K562 (cell line): ENCODE measurements around the gene LAMB4. TPM values are rescaled to one million over a fixed set of nuclear protein-coding genes. Genes with fewer than 3 reads are reported as not detected.

Experiments used
- ATAC-seq: fragments of 200-7000 bp; cut with Tn5 transposase; 3 replicates; pipeline ENCODE4 v1.9.1; 2020; ENCODE audit warnings: moderate library complexity
- BruUV-seq: library from RNA; stranded (reverse); fragments of 400-500 nt; replicated peaks from 2 replicates; lab custom pipeline; 2021; lab: Mats Ljungman, UMichigan
- CTCF ChIA-PET: fragments of 300-600 bp; formaldehyde crosslinking; extraction: SDS; loops from one replicate; lab custom pipeline; 2021; ENCODE audit warnings: low intra/inter-chr PET ratio; lab: Yijun Ruan, JAX
- POLR2A ChIA-PET: fragments of 300-600, 350-650 bp; sonication (Branson Sonifier 250); formaldehyde crosslinking; extraction: SDS; loops from one replicate; lab custom pipeline; 2021; ENCODE audit warnings: antibody characterized with exemption, inconsistent platforms; lab: Yijun Ruan, JAX
- DNase-seq, 4 experiments: peaks; one replicate each; pipeline versions ENCODE4 v3.0.0 to v3.0.0-alpha.2; 2011 to 2018; ENCODE audit warnings: low spot score in 3 of 4, mixed read lengths in 3 of 4; ENCODE audit errors: extremely low read depth in 1 of 4
- FAIRE-seq: peaks from 2 replicates; lab custom pipeline; 2011; peaks lifted over from hg19 to GRCh38; lab: Jason Lieb, UNC
- H2AFZ ChIP-seq: 2 replicates; pipeline ENCODE4 v1.6.0; 2011; ENCODE audit warnings: low read depth, low read length, control low read depth, inconsistent platforms
- H3K27ac ChIP-seq: fragments of 200-600 bp; 3 replicates; pipeline ENCODE4 v1.8.0; 2011; ENCODE audit warnings: low read depth, mild to moderate bottlenecking, control low read depth, inconsistent platforms, low read length, moderate library complexity, mixed read lengths; ENCODE audit errors: extremely low read depth
- H3K27me3 ChIP-seq, 2 experiments: fragments of 300-600 bp in 1 of 2; 2 replicates in 1 of 2; 3 replicates in 1 of 2; pipeline versions ENCODE4 v1.6.0 to v1.8.0; 2011; ENCODE audit warnings: inconsistent platforms in 2 of 2, low read length in 2 of 2, mild to moderate bottlenecking in 1 of 2, mixed read lengths in 1 of 2, moderate library complexity in 1 of 2; ENCODE audit not compliant: control insufficient read depth in 2 of 2, insufficient read depth in 2 of 2
- H3K36me3 ChIP-seq: fragments of 300-600 bp; 3 replicates; pipeline ENCODE4 v1.8.0; 2011; ENCODE audit warnings: mild to moderate bottlenecking, low read length, inconsistent platforms; ENCODE audit not compliant: control insufficient read depth, insufficient read depth
- H3K4me1 ChIP-seq, 2 experiments: fragments of 200-600 bp in 1 of 2; replicated peaks in 1 of 2; 2 replicates in 1 of 2; 3 replicates in 1 of 2; pipeline versions ENCODE4 v1.5.1 to v1.8.0; 2011; ENCODE audit warnings: inconsistent platforms in 2 of 2, low read length in 2 of 2, mild to moderate bottlenecking in 1 of 2, mixed read lengths in 1 of 2, moderate library complexity in 1 of 2; ENCODE audit not compliant: control insufficient read depth in 2 of 2, insufficient read depth in 2 of 2
- H3K4me2 ChIP-seq: 2 replicates; pipeline ENCODE4 v1.6.1; 2011; ENCODE audit warnings: low read length, control low read depth, inconsistent platforms, mixed read lengths; ENCODE audit not compliant: insufficient read depth
- H3K4me3 ChIP-seq: fragments of 200-600 bp; sonication (generic), shearing (Covaris generic); 2 replicates; pipeline ENCODE4 v1.5.1; 2016; ENCODE audit warnings: control low read depth, inconsistent platforms
- H3K79me2 ChIP-seq: fragments of 200-600 bp; 3 replicates; pipeline ENCODE4 v1.8.0; 2011; ENCODE audit warnings: low read length, inconsistent platforms; ENCODE audit not compliant: control insufficient read depth, insufficient read depth
- H3K9ac ChIP-seq, 2 experiments: 2 replicates each; pipeline versions ENCODE4 v1.6.0 to v1.6.1; 2011; ENCODE audit warnings: low read depth in 2 of 2, low read length in 2 of 2, control low read depth in 1 of 2, inconsistent platforms in 1 of 2, mild to moderate bottlenecking in 1 of 2, mixed read lengths in 1 of 2; ENCODE audit not compliant: insufficient read depth in 1 of 2
- H3K9me1 ChIP-seq: one replicate; pipeline ENCODE4 v1.6.0; 2011; ENCODE audit warnings: inconsistent platforms, mild to moderate bottlenecking, low read length, moderate library complexity; ENCODE audit not compliant: control insufficient read depth, insufficient read depth
- H3K9me3 ChIP-seq: replicated peaks from 2 replicates; pipeline ENCODE4 v1.5.1; 2011; ENCODE audit warnings: low read depth, low read length, inconsistent platforms; ENCODE audit not compliant: control insufficient read depth, insufficient read depth
- H4K20me1 ChIP-seq: replicated peaks from 2 replicates; pipeline ENCODE4 v1.6.1; 2011; ENCODE audit warnings: low read length, inconsistent platforms, mixed read lengths; ENCODE audit not compliant: control insufficient read depth, insufficient read depth
- ZNF384 ChIP-seq: IDR thresholded peaks from 2 replicates; pipeline ENCODE4 v1.6.1; 2012; ENCODE audit warnings: low read depth, low read length, improper control_type of control experiment
- ZNF695 ChIP-seq: fragments of 450-650 bp; formaldehyde crosslinking; IDR thresholded peaks from 2 replicates; pipeline ENCODE4 v1.4.0; 2020; ENCODE audit warnings: mild to moderate bottlenecking, moderate library complexity
- WGBS: fragments of 100-300 bp; shearing (Covaris generic); methylation state at CpG from one replicate; pipeline ENCODE4 v1.1.6; 2016; ENCODE audit warnings: low coverage, mixed read lengths; ENCODE audit not compliant: insufficient coverage; ENCODE audit errors: missing lambda C conversion rate; 5-methylcytosine and 5-hydroxymethylcytosine counted together
- in situ Hi-C: fragments of 300-500 bp; cut with MboI; formaldehyde crosslinking; loops from 4 replicates; pipeline ENCODE4 v1.15.0; 2018; ENCODE audit warnings: inconsistent platforms, mixed read lengths
- intact Hi-C: fragments of 100-400 bp; cut with micrococcal nuclease; formaldehyde crosslinking; loops from 2 replicates; pipeline ENCODE4 v1.14.2; 2022
- polyA plus RNA-seq, 8 experiments: library from polyadenylated mRNA; depleted of rRNA in 4 of 8; stranded (reverse) in 5 of 8; unstranded in 3 of 8; fragments of >200 nt; fragmentation: Nextera tagmentation in 2 of 8; fragmentation: Illumina TruSeq in 1 of 8; extraction: Ambion mirVana in 2 of 8; extraction: Trizol in 1 of 8; gene quantifications; 2 replicates each; pipeline versions ENCODE4 v1.2.1 to v1.2.3, GENCODE V29; 2011 to 2014; ENCODE audit warnings: inconsistent platforms in 1 of 8, missing spikeins in 1 of 8
- total RNA-seq, 7 experiments: library from RNA; depleted of rRNA in 6 of 7; stranded (reverse); fragments of >200 nt in 6 of 7; fragmentation: Illumina TruSeq in 2 of 7; extraction: Trizol in 2 of 7; gene quantifications; 2 replicates each; pipeline versions ENCODE4 v1.2.1 to v1.2.3, GENCODE V29; 2011 to 2021; ENCODE audit warnings: low replicate concordance in 1 of 7

The LAMB4 gene
- total and polyA plus RNA-seq, 9 of the 15 experiments (the other 6 are each of a cell fraction or from before 2014, with no cell fraction given) = 0.06 to 0.13 (median 0.07) TPM; not detected in 6

- Histone ChIP-seq H3K36me3 (no peaks in the 10 kb centered on the region), H3K9ac (no peak overlapping the region), H3K4me2 (no peak overlapping the region)
- in situ Hi-C loops = no loop called here
- POLR2A ChIA-PET = interaction anchor here (1.2 kb wide), 1 partner anchor 14 kb away, joined by 6 read pairs; no protein-coding TSS in a partner anchor
- 0 out of 2 replicates have a peak, but pooled peaks have one; percentile 22 for TF ChIP-seq ZNF384
- TF ChIP-seq ZNF695 = no peak
- TF ChIP-seq, all 486 proteins: peak for 1
- H3K79me2 ChIP-seq = no peaks in the 10 kb centered on the region
- 54% methylated on average over 4 of the region's 4 CpGs for WGBS
- CTCF ChIA-PET = no interaction called here
- intact Hi-C loops = no loop called here
- H3K9me3 ChIP-seq = no peaks in the 10 kb centered on the region; the same call in 1 of the 2 replicates
- FAIRE-seq (no peak), ATAC-seq (no peak), DNase-seq (no peak)
- H3K4me1 ChIP-seq = peaks cover 27 to 35% of the 10 kb centered on the region in 2 experiments
- no TSS peak for BruUV-seq
- no peak overlapping the region for H3K27ac ChIP-seq
- H3K4me3 ChIP-seq = no peak overlapping the region
- H3K9me1 ChIP-seq = no peaks in the 10 kb centered on the region
- H3K27me3 ChIP-seq = peaks cover 0 to 4% of the 10 kb centered on the region in 2 experiments; a peak in 1 of 5 replicates
- H4K20me1 ChIP-seq = no peaks in the 10 kb centered on the region
- no peak overlapping the region for H2AFZ ChIP-seq
These were observed 130.2 kb downstream of the LAMB4 start for GRCh38 chr7:107999779-108000560.
